Stimulated activated CD8-positive, alpha-beta memory T cell treated with anti-CD3 and anti-CD28 coated beads, Interleukin-7, amount 100 ng/mL, for 1 hour (primary cell): ENCODE results near the gene HABP4.

Experiments used
- DNase-seq, 2 donors: peaks; one replicate each; pipeline ENCODE4 v3.0.0-alpha.2; 2020; ENCODE audit warnings: low read depth in 2 of 2

The HABP4 gene

DNA sequence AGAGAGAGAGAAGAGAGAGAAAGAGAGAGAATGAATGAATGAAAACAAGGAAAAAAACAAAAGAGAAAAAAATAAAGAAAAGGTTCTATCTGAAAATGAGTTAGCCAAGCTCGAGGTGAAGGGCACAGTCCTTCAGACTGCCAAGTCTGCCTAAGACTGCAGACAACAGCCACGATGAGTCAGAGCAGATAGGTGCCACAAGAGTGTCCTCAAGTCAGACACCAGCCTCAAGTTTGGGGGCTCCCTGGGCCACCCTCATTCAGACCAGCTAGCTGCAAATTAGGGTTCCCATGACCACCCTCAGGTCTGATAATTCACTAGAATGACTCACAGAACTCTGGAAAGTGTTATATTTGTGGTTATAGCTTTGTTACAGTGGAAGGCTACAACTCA is 13.9 kb upstream of the HABP4 start:
- DNase-seq: no peak

DNA sequence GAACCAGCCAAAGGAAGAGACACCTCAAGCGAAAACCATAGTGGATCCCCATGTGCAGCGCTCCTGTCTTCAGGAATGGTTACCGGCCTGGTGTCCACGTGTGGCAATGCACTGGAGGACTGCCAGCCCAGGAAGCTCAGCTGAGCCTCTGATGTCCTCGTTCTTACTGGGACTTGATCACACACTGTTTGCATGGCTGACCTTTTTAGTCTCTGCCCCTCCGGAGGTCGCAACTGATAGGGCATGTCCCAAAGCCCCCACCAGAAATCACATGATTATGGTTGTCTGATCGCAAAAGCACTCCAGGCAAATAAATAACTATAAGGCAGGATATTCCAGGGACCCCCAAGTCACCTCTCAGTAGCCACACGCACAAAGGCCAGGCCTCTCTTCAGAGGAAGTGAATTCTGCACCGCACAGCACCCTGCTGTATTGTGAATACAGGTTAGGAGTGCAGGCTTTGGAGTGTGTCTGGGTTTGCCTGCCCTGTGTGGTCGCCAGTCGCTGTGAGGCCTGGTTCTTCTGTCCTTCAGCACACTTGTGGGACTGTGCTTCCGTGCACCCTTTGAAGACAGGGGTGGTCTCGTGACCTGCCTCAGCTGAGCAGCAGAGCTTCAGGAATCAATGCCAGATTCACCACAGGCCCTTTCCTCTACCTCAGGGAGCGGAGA is 13.4 kb upstream of the HABP4 start:
- DNase-seq: no peak

DNA sequence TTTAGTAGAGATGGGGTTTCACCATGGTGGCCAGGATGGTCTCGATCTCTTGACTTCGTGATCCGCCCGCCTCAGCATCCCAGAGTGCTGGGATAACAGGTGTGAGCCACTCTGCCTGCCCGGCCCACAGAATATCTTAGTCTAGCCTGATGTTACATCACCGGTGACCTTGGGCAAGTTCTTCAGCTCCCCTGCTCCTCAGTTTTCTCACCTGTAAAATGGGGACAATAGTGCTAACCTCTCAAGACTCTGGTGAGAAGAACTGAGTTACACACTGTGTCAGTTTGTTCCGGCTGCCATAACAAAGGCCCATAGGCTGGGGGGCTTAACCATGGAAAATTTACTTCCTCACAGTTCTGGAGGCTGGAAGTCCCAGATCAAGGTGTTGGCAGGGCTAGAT is 12.5 kb upstream of the HABP4 start:
- no peak for DNase-seq

DNA sequence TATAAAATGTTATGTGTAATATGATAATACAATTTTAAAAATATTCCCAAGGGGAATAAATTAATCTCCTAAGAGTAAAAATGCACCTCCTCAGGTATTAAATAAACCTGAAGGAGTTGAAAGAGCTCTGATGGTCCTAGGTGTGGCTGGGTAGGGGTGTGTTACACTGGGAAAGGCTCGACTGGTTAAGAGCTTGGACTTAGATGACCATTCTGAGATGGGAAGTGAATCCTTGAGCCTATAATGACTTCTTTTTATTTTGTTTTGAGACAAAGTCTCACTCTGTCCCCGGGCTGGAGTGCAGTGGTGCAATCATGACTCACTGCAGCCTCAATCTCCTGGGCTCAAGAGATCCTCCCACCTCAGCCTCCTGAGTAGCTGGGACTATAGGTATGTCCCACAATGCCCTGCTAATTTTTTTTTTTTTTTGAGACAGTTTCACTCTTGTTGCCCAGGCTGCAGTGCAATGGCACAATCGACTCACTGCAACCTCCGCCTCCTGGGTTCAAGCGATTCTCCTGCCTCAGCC is 9.2 kb upstream of the HABP4 start:
- no peak for DNase-seq

DNA sequence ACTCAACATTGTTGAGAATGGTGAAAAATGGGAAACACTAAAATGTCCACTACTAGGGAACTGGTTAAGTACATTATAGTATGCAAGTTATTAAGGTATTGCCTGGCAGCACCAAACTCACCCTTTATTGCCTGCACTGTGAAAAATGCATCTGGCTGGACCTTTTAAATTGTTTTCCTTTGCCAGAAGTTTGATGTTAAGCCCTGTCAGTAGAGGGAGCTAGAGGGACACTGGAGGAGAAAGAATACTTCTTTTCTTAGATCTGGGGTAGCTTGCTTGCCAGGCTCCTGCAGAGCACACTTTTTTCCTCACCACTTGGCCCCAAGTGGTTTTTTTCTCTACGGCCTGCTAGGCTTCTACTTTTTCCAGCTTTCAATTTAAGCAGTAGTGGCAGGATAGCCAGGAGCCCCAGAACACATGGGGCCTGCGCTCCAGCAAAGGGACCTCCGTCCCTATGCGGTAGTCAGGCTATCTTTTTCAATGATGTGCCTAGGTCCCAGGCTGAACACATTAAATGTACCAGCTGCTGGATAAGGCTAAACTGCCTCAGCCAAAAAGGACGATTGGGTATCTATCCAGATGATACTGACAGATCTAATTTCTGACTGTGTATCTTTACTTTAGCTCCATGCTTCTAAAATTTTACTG is 8.0 kb upstream of the HABP4 start:
- DNase-seq: no peak

DNA sequence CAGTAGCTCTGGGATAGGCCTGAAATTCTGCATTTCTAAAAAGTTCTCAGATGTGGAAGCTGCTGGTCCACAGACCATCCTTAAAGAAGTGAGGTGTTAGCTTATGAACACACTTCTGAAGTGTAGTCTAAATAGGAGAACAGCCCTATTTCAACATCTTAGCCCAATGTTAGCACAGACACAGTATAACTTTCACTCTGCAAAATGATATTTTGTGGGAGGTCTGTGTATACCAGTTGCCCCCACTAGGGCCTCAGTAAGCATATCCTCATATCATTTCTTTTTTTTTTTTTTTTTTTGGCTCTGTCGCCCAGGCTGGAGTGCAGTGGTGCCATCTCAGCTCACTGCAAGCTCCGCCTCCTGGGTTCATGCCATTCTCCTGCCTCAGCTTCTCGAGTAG is 7.5 kb upstream of the HABP4 start:
- DNase-seq: no peak

DNA sequence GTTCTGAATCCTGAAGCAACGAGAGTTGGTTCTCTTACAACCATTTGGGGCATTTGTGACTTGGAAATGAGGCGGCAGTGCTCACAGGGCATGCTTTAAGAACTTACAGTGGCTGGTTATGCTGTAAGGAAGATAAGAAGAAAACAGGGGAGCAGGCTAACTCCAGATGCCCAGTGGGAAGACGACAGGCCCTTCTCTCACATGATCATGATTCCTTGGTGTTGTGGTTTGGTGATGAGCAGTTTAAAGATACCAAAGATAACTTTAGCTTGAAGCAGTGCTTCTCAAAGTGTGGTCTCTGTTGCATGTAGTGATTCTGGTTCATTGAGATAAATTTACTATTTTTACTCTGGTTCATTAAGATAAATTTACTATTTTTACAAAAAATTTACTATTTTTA is 2.6 kb upstream of the HABP4 start:
- no peak for DNase-seq

DNA sequence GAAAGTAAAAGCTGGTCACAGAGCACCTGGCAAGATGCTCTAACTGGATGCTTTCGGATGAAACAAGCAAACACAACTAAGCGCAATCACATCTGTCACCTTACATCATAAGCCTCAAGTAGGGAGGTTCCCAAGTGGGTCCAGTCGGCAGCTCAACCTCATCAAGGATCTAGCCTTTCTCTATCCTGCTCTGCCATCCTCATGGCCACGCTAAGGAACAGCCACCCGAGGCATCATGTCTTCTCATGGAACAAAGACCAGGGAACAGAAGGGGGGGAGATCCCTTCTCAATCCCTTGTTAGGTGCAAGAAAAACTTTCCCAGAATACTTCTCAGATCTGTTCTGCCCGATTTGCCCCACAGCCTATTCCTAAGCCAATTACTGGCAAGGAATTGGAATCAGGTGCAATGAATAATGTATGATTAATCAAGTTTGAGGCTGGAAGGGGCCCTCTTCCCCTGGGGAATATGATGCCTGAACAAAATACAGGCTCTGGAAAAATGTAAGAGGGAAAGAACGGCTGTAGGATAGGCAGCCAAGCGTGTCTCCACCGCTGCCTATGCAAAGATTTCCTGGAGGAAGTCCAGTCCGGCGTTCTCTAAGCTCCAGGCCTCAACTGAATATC is 1.3 kb upstream of the HABP4 start:
- DNase-seq: no peak

DNA sequence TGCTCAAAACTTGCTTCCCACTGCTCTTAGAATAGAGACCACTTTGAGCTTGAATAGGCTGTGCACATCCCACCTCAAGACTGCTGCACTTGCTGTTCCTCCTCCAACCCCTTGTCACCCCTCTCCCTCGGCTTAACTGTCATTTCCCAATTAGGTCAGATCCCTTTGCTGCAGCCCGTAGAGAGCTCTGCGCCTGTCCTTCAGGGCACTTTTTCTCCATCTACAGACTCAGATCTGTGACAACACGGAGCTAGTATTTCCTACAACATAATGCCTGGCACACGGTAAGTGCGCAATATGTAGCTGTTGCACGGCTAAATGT is 485 bp upstream of the HABP4 start:
- no peak for DNase-seq

DNA sequence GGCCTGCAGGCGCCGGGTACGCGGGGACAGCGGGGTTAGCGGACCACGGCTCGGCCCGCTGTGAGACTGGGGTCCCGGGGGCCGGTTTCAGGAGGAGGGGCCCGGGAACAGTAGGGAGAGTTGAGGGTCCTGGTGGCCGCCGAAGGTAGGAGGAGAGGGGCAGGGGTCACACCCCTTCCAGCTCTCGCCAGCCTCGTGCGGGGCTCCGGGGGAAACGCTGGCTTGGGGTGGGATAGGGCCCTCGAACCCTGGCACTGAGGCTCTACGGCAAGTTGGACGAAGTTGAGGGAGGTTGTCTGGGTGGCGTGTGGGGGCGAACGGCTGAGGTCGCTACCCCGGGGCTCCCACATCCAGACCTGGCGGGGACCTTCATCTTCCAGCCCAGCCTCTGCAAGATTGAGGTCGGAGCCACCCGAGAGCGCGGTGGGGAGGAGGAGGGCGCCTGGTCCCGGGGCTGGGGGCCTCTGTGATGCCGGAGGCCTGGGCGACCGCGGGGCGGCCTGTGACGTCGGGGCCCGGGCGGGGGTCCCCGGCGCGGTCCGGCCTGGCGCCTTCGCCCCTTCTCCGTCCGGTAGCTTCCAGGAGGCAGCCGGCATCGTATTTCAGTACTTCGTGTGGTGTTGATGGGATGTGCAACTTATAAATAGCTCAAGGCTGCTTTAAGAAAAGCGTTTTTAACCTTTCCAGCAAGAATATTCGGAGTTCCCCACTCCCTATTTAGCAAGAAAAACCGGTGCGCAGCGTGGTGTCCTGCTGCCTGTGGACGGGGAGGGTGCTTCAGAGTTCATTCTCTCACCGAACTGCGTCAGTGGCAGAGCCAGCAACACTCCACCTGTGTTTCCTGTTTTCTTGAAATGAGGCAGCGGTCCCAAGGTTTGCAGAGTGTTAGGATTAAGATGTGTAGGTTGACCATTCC is 902 bp downstream of the HABP4 start:
- no peak for DNase-seq

DNA sequence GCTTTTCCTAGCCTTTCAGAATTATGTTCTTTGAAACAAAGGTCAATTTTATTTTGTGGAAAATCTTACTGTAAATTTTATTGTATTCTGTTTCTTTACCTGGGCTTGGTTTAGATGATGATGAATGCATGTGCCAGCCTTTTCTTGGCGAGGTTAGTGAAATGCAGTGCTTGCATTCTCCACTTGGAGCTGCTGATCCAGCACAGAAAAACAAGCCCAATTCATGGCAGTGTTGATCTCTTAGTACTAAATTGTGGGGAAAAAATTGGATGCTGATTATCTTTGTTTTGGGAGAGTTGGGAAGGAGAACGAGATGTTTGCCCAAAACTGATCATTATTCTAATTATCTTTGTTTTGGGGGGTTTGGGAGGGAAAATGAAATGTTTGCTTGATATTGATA is 3.7 kb downstream of the HABP4 start:
- no peak for DNase-seq

DNA sequence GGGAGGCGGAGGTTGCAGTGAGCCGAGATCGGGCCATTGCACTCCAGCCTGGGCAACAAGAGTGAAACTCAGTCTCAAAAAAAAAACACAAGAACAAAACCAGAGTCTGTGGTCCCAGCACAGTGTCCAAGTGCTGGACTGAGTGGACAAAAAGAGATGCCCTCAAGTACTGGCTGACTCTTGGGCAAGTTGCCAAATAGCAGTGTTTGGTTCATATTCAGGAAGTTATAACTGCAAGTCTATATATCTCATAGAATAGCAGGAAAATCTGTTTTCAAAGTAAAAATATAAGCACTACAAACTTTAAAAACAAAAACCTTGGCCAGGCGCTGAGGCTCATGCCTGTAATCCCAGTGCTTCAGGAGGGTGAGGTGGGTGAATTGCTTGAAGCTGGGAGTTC is 7.3 kb downstream of the HABP4 start:
- DNase-seq: no peak

DNA sequence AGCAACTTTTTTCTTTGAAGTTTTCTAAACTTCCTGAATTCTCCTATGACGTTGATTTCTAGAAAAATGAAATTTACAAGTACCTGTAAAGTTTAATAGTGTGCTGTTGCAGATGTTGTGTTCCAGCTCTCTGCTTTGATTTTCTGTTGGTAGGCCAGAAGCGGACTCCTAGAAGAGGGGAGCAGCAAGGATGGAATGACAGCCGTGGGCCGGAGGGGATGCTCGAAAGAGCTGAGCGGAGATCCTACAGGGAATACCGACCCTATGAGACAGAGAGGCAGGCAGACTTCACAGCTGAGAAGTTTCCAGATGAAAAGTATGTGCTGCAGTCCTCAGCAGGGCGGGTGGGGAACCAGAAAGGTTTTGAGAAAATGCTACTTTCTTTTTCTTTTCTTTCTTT is 8.3 kb downstream of the HABP4 start:
- no peak for DNase-seq

DNA sequence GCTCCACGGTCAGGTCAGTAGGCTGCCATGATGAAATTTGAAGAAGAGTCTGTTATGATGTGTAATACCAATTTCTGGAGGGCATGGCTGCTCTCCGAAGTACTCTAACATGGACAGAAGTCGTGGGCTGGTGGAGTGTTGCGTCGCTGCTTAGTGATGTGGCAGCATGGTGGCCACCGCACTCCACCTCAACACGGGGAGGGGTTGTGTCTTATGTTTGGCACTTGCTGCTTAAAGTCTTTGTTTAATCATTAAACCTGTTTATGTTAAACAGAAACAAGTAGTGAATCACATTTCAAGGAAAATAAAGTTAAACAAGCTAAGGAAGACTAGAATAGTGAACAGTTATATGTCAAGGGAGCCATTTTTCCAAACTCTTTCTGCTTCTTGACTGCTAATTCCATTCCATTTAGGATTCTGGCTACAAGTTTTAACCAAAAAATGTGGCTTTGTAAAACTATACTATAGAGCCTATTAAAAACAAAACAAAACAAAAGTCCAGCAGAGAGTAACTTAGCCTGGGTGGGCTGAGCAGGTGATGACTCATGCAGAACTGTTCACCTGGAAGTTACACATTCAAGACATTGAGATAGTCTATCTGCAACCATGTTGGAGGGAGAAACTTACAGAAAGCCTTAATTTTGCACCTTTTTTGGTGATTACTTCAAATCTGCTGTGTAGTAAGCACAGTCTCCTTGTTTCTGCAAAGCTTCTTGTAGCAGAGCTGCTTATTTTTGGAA is 9.5 kb downstream of the HABP4 start:
- DNase-seq: no peak

DNA sequence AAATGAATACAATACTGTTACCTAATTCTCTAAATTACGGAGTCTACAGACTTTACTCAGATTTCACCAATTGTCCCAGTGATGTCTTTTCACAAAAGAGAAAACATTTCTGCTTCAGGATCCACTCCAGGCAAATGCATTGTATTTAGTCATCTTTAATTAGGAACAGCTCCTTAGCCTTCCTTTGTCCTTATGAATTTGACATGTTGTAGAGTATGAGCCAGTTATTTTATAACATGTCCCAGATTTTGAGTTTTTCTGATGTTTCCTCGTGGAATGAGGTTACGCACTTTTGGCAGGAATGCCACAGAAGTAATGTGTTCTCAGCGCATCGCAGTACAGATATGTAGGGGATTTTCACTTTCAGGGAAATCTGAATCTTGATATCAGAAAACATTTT is 10.5 kb downstream of the HABP4 start:
- no peak for DNase-seq

DNA sequence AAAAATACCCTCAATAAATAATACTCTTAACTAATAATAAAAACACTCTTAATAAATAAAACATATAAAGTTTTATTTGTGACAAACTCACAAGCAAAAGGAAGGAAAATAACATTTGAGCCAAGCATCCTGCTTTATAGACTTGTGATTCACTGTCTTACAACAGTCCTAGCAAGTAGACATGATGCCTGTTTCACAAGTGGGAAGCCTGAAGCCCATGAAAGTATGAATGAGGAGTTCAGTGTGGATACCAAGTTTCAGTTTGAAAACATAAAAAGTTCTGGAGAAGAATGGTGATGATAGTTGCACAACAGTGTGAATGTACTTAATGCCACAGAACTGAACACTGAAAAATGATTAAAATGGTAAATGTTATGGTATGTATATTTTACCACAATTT is 10.9 kb downstream of the HABP4 start:
- DNase-seq: no peak

DNA sequence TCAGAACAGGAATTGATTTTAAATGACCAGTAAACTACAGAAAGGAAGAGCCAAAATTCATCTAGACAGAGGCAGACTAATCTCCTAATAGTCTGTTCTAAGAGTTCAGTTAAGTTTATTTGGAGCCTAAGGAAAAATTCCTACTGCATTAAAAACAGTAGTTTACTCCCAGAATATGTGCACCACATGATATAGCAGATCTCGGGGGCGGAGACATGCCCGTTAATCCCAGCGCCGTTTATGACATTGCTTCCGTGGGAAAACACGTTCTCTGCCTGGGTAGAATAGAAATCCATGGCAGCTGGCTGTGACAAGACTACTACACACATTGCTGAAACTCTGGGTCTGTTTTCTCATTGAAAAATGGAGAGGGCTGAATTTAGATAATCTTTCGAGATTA is 11.4 kb downstream of the HABP4 start:
- DNase-seq: no peak

DNA sequence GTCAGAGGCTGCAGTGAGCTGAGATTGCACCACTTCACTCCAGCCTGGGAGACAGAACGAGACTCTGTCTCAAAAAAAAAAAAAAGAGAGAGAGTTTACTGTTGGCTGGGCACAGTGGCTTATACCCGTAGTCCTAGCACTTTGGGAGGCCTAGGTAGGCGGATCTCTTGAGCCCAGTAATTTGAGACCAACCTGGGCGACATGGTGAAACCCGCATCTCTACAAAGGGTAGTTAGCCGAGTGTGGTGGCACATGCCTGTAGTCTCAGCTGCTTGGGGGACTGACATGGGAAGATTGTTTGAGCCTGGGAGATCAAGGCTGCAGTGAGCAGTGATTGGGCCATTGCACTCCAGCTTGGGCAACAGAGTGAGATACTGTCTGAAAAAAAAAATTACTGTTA is 12.6 kb downstream of the HABP4 start:
- no peak for DNase-seq

DNA sequence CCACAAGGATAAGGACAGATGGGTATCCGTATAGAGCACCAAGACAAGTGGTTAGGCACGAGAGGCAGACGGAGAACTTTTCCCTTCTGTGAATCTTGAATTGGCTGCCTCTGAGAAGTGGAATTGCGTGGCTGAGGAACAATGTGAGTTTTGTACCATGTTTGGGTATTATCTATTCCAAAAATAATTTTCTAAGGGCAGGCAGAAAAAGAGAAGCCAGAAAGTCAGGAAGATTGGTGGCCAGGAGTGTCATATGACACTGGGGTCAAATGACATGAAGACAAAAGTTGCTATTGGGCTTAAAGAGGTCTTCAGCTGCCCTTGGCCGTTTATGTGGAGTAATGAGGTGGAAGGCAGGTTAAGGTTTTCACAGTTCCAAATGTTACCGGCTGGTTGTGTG is 14.5 kb downstream of the HABP4 start:
- DNase-seq: no peak

DNA sequence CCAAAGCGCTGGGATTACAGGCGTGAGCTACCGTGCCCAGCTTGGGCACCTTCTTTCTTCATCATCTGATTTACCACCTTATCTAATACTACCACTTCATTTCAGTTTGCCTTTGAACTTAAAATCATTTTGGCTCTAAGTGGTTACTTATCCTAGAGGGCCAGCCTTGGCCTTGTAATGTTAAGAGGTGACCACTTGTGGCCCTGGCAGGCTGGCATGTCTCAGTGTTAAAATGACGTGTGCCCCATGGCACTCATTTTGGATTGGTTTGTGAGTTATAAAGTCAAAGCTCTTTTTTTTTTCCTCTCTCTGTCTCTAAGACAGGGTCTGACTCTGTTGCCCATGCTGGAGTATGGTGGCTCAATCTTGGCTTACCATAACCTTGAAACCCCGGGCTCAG is 17.8 kb downstream of the HABP4 start:
- DNase-seq: no peak

DNA sequence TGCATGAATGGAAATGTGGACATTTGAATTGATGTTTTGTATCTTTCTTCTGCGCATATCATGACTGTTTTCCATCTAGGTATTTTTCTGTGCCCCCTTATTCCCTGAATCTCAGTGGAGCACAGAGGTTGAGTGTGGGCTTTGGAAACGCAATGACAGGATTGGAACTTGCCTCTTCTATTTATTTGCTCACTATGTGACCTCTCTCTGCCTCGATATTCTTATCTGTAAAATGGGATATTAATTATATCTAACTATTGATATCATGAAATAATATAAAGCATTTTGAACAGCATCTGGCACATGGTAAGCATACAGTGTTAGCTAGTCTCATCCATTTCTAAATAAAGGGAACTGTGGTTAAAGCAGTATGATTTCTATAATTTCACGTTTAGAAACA is 26.0 kb downstream of the HABP4 start:
- no peak for DNase-seq

DNA sequence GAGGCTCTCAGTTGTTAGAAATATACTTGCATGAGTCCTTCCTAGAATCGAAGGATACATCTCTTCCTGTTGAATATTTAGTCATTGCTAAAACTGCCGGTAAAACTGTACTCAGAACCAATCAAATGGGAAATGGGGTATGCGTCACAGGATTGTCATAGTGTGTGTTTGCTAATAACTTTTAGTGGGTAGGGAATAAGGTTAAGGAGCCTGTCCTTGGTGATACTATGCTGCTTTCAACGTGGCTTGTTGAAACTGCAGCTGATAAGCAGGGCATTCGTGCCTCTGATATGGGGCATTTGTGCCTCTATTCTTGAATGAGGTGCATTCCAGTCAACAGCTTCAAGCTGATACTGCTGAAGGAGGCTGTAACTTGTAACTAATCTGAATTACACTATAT is 26.6 kb downstream of the HABP4 start:
- DNase-seq: no peak
